Mesendoderm (in vitro differentiated cells): ENCODE data around the gene ARL15.
"Not testable (repeated sequence)": the region's sequence is repeated elsewhere in the genome, so short reads cannot be mapped to it uniquely, and the experiment has no call there.

Experiments
- DNase-seq: peaks from one replicate; pipeline ENCODE4 v3.0.0; 2013
- H2AK5ac ChIP-seq: 2 replicates; pipeline ENCODE4 v1.6.1; 2013; ENCODE audit warnings: low read length, inconsistent platforms
- H2BK120ac ChIP-seq: 2 replicates; pipeline ENCODE4 v1.6.1; 2013; ENCODE audit warnings: low read depth, mild to moderate bottlenecking, low read length, moderate library complexity, mixed read lengths
- H2BK15ac ChIP-seq: replicated peaks from 2 replicates; pipeline ENCODE4 v1.6.1; 2013; ENCODE audit warnings: low read depth, mild to moderate bottlenecking, moderate library complexity
- H2BK5ac ChIP-seq: 2 replicates; pipeline ENCODE4 v1.6.1; 2013; ENCODE audit warnings: low read length, inconsistent platforms
- H3K18ac ChIP-seq: 2 replicates; pipeline ENCODE4 v1.6.1; 2013; ENCODE audit warnings: mild to moderate bottlenecking, low read length, mixed read lengths
- H3K23ac ChIP-seq: one replicate; pipeline ENCODE4 v1.6.1; 2013; ENCODE audit warnings: low read length
- H3K27ac ChIP-seq: 2 replicates; pipeline ENCODE4 v1.5.1; 2013; ENCODE audit warnings: low read depth, mild to moderate bottlenecking, inconsistent platforms, low read length, moderate library complexity
- H3K27me3 ChIP-seq: 2 replicates; pipeline ENCODE4 v1.6.1; 2013; ENCODE audit warnings: low read length, control low read depth, mild to moderate bottlenecking, inconsistent platforms; ENCODE audit not compliant: insufficient read depth, poor library complexity
- H3K36me3 ChIP-seq: 2 replicates; pipeline ENCODE4 v1.6.1; 2013; ENCODE audit warnings: low read length, inconsistent platforms; ENCODE audit not compliant: control insufficient read depth, insufficient read depth
- H3K4ac ChIP-seq: one replicate; pipeline ENCODE4 v1.6.1; 2013; ENCODE audit warnings: low read depth, mild to moderate bottlenecking, low read length, moderate library complexity
- H3K4me1 ChIP-seq: 2 replicates; pipeline ENCODE4 v1.6.1; 2013; ENCODE audit warnings: low read depth, low read length, inconsistent platforms; ENCODE audit not compliant: control insufficient read depth
- H3K4me2 ChIP-seq: 2 replicates; pipeline ENCODE4 v1.6.1; 2013; ENCODE audit warnings: low read length
- H3K4me3 ChIP-seq: 2 replicates; pipeline ENCODE4 v1.5.1; 2013; ENCODE audit warnings: mild to moderate bottlenecking, low read length
- H3K56ac ChIP-seq: one replicate; pipeline ENCODE4 v1.6.1; 2013; ENCODE audit warnings: low read length
- H3K79me1 ChIP-seq: 2 replicates; pipeline ENCODE4 v1.6.1; 2013; ENCODE audit warnings: low read length, inconsistent platforms
- H3K79me2 ChIP-seq: 2 replicates; pipeline ENCODE4 v1.6.1; 2013; ENCODE audit warnings: mild to moderate bottlenecking, low read length; ENCODE audit not compliant: control insufficient read depth, insufficient read depth
- H3K9ac ChIP-seq: 2 replicates; pipeline ENCODE4 v1.6.1; 2013; ENCODE audit warnings: low read length, inconsistent platforms
- H4K5ac ChIP-seq: one replicate; pipeline ENCODE4 v1.6.1; 2013; ENCODE audit warnings: low read length
- H4K8ac ChIP-seq: one replicate; pipeline ENCODE4 v1.6.1; 2013; ENCODE audit warnings: low read depth, mild to moderate bottlenecking, control low read depth, low read length, moderate library complexity
- WGBS: extraction: QIAGEN DNeasy Blood & Tissue Kit; methylation state at CpG from one replicate; pipeline ENCODE4 v1.1.7; 2013; ENCODE audit warnings: low lambda C conversion rate, missing lambda C conversion rate; ENCODE audit not compliant: insufficient coverage; ENCODE audit errors: extremely low coverage; 5-methylcytosine and 5-hydroxymethylcytosine counted together

ARL15 gene

DNA sequence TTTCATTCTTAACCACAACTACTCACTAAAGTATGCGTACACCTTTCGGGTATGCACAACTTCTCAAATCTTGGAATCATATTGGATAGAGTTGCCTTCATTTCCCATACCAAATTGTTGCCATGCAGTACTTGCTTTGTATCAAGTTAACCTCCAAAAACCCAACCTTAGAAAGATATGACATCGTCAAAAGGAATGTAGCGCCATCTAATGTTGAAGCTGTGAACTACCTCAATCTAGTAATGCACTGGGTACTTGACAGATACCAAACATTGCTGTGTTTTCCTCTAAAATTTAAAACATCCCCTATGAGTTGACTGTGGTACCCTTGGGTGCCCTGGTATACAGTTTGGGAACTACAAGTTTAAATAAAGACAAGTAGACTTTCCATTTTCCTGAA, 318.4 kb downstream of the ARL15 start:
- no CpG with 5 or more reads among the region's 4 CpGs for WGBS
- peak; percentile 39 for DNase-seq
- H2BK15ac ChIP-seq, result no peak overlapping the region
- no peaks in the 10 kb centered on the region for H3K4me1 ChIP-seq
- no peaks in the 10 kb centered on the region for H3K79me2 ChIP-seq
- no peak overlapping the region for H3K4me3 ChIP-seq
- H4K8ac ChIP-seq, result no peak overlapping the region
- no peak overlapping the region for H3K18ac ChIP-seq
- H3K27me3 ChIP-seq, result no peaks in the 10 kb centered on the region
- no peak overlapping the region for H3K23ac ChIP-seq
- no peak overlapping the region for H2AK5ac ChIP-seq
- H3K9ac ChIP-seq, result no peak overlapping the region
- H3K4me2 ChIP-seq, result no peak overlapping the region
- no peak overlapping the region for H2BK5ac ChIP-seq
- H3K56ac ChIP-seq, result no peak overlapping the region
- no peak overlapping the region for H2BK120ac ChIP-seq
- H3K4ac ChIP-seq, result no peak overlapping the region
- no peak overlapping the region for H3K27ac ChIP-seq
- no peak overlapping the region for H4K5ac ChIP-seq
- no peaks in the 10 kb centered on the region for H3K79me1 ChIP-seq
- H3K36me3 ChIP-seq, result no peaks in the 10 kb centered on the region

DNA sequence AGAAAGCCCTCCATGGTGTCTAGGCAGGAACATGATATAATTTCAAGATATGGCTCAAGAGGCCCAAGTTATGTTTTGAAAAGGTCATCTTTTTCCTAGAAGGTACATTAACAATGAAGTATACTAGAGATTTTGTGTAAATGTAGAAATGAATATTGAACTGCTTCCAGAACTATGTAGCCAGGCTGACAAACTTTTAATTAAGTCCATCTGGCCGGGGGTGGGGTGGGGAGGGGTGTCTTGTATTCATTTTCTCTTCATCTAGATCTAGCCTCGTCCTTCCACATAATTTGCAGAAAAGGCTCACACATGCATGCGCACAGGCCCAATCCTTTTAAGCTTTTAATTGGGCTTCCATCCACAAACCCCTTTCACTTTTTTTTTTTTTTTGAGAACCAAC, 323.3 kb downstream of the ARL15 start:
- Histone ChIP-seq H3K18ac (no peak overlapping the region), H3K4me1 (no peaks in the 10 kb centered on the region), H3K4ac (no peak overlapping the region), H3K27ac (no peak overlapping the region), H2AK5ac (no peak overlapping the region), H3K9ac (no peak overlapping the region), H2BK5ac (no peak overlapping the region), H3K23ac (no peak overlapping the region), H3K56ac (no peak overlapping the region), H2BK120ac (no peak overlapping the region), H4K5ac (no peak overlapping the region), H3K4me3 (no peak overlapping the region), H3K79me1 (no peaks in the 10 kb centered on the region), H3K27me3 (no peaks in the 10 kb centered on the region), H3K4me2 (no peak overlapping the region), H3K79me2 (no peaks in the 10 kb centered on the region), H2BK15ac (no peak overlapping the region), H4K8ac (no peak overlapping the region), H3K36me3 (no peaks in the 10 kb centered on the region)
- WGBS, result no CpG with 5 or more reads among the region's 3 CpGs
- DNase-seq, result no peak

DNA sequence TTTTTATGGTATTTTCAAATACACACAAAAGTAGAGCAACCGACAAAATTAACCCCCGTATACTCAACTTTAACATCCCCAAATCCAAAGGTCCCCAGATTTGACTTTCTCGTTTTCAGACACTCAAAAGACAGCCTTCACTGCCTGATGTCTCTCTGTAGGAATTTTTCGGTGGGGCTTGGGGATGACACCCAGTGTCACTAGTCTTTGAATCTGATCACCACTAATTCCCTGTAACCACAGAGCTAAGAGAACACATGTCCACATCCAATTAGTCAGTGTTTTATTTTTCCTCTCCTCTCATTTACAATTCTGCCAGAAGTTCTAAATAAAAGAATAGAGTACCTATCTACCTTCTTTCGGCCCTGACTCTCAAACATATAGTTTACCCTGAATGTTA, 324.6 kb downstream of the ARL15 start:
- no peak overlapping the region for H3K18ac ChIP-seq
- no peak overlapping the region for H3K4ac ChIP-seq
- DNase-seq, result no peak
- H2BK15ac ChIP-seq, result no peak overlapping the region
- no peak overlapping the region for H3K4me3 ChIP-seq
- no peak overlapping the region for H3K56ac ChIP-seq
- H2BK5ac ChIP-seq, result no peak overlapping the region
- no peak overlapping the region for H2BK120ac ChIP-seq
- no peak overlapping the region for H3K9ac ChIP-seq
- no peaks in the 10 kb centered on the region for H3K79me2 ChIP-seq
- H3K79me1 ChIP-seq, result no peaks in the 10 kb centered on the region
- no peaks in the 10 kb centered on the region for H3K4me1 ChIP-seq
- no peaks in the 10 kb centered on the region for H3K36me3 ChIP-seq
- no peak overlapping the region for H4K8ac ChIP-seq
- H3K27me3 ChIP-seq, result no peaks in the 10 kb centered on the region
- no peak overlapping the region for H2AK5ac ChIP-seq
- no peak overlapping the region for H4K5ac ChIP-seq
- H3K4me2 ChIP-seq, result no peak overlapping the region
- H3K27ac ChIP-seq, result no peak overlapping the region
- 100% methylated on average over 3 of the region's 5 CpGs for WGBS
- no peak overlapping the region for H3K23ac ChIP-seq

- no peak for DNase-seq
- Histone ChIP-seq H2BK120ac (no peak overlapping the region), H3K36me3 (no peaks in the 10 kb centered on the region), H3K79me2 (no peaks in the 10 kb centered on the region), H2BK15ac (no peak overlapping the region), H3K4ac (no peak overlapping the region), H3K4me3 (no peak overlapping the region), H3K18ac (no peak overlapping the region), H3K9ac (no peak overlapping the region), H2AK5ac (no peak overlapping the region), H4K5ac (no peak overlapping the region), H3K79me1 (no peaks in the 10 kb centered on the region), H3K4me2 (no peak overlapping the region), H3K27me3 (no peaks in the 10 kb centered on the region), H2BK5ac (no peak overlapping the region), H4K8ac (no peak overlapping the region), H3K4me1 (no peaks in the 10 kb centered on the region), H3K23ac (no peak overlapping the region), H3K56ac (no peak overlapping the region), H3K27ac (no peak overlapping the region)
- no CpG with 5 or more reads among the region's 1 CpG for WGBS
Observed at GRCh38 chr5:53984971-53985370, 325.4 kb downstream of the ARL15 start.

GRCh38 chr5:53983568-53984460, 326.6 kb downstream of the ARL15 start:
- H3K4me2 ChIP-seq, result no peak overlapping the region
- H3K56ac ChIP-seq, result no peak overlapping the region
- no peak overlapping the region for H2AK5ac ChIP-seq
- H3K18ac ChIP-seq, result no peak overlapping the region
- no peak overlapping the region for H4K5ac ChIP-seq
- H3K27me3 ChIP-seq, result no peaks in the 10 kb centered on the region
- WGBS, result no CpG with 5 or more reads among the region's 10 CpGs
- H3K27ac ChIP-seq, result no peak overlapping the region
- no peaks in the 10 kb centered on the region for H3K79me2 ChIP-seq
- H3K9ac ChIP-seq, result no peak overlapping the region
- H4K8ac ChIP-seq, result no peak overlapping the region
- no peaks in the 10 kb centered on the region for H3K79me1 ChIP-seq
- no peak for DNase-seq
- H2BK5ac ChIP-seq, result no peak overlapping the region
- H2BK15ac ChIP-seq, result no peak overlapping the region
- H3K23ac ChIP-seq, result no peak overlapping the region
- no peaks in the 10 kb centered on the region for H3K36me3 ChIP-seq
- H3K4me1 ChIP-seq, result no peaks in the 10 kb centered on the region
- H3K4ac ChIP-seq, result no peak overlapping the region
- H3K4me3 ChIP-seq, result no peak overlapping the region
- H2BK120ac ChIP-seq, result no peak overlapping the region

DNA sequence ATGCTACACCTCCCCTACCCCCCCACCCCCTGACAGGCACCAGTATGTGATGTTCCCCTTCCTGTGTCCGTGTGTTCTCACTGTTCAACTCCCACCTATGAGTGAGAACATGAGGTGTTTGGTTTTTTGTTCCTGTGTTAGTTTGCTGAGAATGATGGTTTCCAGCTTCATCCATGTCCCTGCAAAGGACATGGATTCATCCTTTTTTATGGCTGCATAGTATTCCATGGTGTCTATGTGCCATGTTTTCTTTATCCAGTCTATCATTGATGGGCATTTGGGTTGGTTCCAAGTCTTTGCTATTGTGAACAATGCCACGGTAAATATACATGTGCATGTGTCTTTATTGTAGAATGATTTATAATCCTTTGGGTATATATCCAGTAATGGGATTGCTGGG, 328.1 kb downstream of the ARL15 start:
- H3K4ac ChIP-seq, H3K4me3 ChIP-seq, H3K27ac ChIP-seq, DNase-seq, H3K9ac ChIP-seq, H3K79me2 ChIP-seq, H3K79me1 ChIP-seq, H2BK120ac ChIP-seq, H2BK5ac ChIP-seq, H3K36me3 ChIP-seq, H3K4me1 ChIP-seq, H4K8ac ChIP-seq, H3K23ac ChIP-seq, H3K18ac ChIP-seq, H3K4me2 ChIP-seq, H2BK15ac ChIP-seq, H2AK5ac ChIP-seq, H4K5ac ChIP-seq, H3K56ac ChIP-seq, H3K27me3 ChIP-seq: not testable (repeated sequence)
- no CpG with 5 or more reads among the region's 2 CpGs for WGBS
